Amniotic epithelial cell (primary cell): ENCODE results near the gene NUDT22.
A peak's percentile ranks its signal among the peaks of the same experiment; 100 is the strongest.

Experiments
- DNase-seq: peaks from one replicate; pipeline ENCODE4 v3.0.0-alpha.2; 2010; ENCODE audit warnings: low read depth

NUDT22 gene, protein sequence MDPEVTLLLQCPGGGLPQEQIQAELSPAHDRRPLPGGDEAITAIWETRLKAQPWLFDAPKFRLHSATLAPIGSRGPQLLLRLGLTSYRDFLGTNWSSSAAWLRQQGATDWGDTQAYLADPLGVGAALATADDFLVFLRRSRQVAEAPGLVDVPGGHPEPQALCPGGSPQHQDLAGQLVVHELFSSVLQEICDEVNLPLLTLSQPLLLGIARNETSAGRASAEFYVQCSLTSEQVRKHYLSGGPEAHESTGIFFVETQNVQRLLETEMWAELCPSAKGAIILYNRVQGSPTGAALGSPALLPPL

GRCh38 chr11:64225608-64226506 is at the start of gene NUDT22, which contains the start of gene TRPT1:
Gene NUDT22, plus strand, starts transcription at chr11:64226274. Its CDS starts 379 bp downstream, at chr11:64226653.
Gene TRPT1, minus strand, starts transcription at chr11:64226186. Its CDS starts 326 bp downstream, at chr11:64225860.
- peak; percentile 58 for DNase-seq

DNA sequence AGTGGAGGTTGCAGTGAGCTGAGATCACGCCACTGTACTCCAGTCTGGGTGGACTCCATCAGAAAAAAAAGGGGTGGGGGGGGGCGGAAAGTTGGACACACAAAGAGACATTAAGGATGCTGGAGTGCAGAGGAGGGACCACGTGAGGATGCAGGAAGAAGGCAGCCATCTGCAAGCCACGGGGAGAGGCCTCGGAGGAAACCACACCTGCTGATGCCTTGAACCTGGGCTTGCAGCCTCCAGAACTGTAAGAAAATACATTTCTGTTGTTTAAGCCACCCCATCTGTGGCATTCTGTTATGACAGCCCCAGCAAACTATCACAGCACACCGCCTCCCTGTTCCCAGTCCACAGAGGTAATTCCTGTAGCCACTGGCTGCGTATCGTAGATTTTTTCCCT is 49.3 kb upstream of the NUDT22 start:
- DNase-seq: no peak

GRCh38 chr11:64178203-64178602 is 47.9 kb upstream of the NUDT22 start:
- no peak for DNase-seq

DNA sequence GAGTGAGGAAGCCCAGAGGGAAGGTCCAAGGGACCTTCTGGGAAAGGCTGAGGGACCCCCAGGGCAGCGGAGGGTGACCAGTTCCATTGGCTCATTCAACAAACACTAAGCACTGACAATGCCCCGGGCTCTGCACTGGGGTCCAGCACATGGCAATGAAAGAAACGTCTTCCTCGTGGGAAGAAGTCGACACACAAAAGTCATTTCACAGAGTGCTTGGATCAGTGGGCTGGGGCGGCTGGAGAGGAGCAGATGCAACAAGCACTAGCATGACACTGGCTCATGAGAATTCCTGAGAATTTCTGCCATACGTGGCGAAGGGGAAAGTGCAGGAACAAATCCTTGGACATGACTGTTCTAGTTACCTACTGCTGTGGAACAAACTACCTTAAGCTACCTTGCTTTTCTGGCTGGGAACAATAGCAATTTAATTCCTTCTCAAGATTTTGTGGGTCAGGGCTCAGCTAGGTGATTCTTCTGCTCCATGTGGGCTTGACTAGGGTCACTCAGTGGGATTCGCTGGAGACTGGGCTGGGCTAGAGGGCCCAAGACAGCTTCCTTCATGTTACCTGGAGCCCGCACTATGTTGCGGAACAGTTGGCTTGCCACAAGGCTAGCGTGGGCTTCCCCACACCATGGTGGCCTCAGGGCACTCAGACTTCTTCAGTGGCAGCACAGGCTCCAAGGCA is 47.0 kb upstream of the NUDT22 start:
- DNase-seq: no peak

GRCh38 chr11:64180891-64181290 is 45.2 kb upstream of the NUDT22 start:
- DNase-seq: no peak

GRCh38 chr11:64181506-64182411 is 44.3 kb upstream of the NUDT22 start:
- DNase-seq: peak; percentile 88

DNA sequence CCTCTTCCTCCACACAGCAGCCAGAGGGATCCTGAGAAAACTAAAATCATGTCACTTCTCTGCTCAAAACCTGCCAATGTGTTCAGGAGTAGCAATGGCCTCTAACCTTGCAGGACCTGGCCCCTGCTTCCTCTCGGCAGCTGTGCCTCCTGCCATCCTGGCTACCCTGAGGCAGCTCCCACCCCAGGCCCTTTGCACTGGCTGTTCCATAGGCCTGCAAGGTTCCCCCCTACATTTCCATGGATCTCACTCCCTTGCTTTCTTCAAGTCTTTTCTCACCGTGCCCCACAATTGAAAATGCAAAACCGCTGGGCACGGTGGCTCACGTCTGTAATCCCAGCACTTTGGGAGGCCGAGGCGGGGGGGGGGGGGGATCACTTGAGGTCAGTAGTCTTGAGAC is 42.2 kb upstream of the NUDT22 start:
- no peak for DNase-seq

- DNase-seq: peak; percentile 79
Observed at GRCh38 chr11:64185175-64185692, 40.8 kb upstream of the NUDT22 start.

DNA sequence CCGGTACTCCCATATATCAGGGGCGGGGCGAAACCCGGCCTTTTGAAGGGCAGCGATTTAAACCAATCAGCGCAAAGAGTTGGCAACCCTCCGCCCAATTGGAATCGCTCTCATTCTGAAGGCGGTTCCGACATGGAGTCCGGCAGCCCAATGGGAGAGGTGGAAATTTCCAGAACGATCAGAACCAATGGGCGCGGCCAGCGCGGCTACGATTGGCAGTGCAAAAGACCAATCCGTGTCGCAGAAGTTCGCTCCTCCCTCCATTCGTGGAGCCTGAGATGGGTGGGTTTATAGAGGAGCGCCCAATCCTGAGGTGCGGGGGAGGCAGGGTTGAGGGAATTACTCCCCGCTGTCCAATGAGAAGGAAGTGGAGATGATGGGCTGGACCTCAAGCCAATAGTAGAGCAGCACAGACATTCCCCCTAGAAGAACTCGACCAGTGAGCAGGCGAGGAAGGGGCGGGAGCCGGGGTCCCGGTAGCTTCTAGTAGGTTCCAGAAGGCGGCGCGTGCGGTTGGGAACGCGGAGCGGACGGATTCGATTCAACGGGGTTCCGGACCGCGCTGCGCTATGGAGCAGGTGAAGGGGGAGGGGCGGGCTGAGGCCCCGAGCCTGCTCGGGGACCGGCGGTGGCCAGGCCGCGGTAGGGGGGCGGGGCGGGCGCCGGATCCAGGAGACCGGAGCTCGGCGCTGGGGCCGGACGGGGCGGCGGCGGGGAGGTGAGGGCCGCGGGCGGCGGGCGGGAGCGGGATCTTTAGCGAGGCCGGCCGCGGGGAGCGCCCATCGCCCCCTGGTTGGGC is 40.2 kb upstream of the NUDT22 start, which contains the start of gene STIP1:
TSS of gene STIP1 (plus strand) at position 479 of the 799 bp plus-strand sequence. CDS start at position 570, 91 bp downstream.
- DNase-seq: peak; percentile 100

- no peak for DNase-seq
Observed at GRCh38 chr11:64186492-64187165, 39.4 kb upstream of the NUDT22 start.

- no peak for DNase-seq
Observed at GRCh38 chr11:64192434-64192833, 33.6 kb upstream of the NUDT22 start.

DNA sequence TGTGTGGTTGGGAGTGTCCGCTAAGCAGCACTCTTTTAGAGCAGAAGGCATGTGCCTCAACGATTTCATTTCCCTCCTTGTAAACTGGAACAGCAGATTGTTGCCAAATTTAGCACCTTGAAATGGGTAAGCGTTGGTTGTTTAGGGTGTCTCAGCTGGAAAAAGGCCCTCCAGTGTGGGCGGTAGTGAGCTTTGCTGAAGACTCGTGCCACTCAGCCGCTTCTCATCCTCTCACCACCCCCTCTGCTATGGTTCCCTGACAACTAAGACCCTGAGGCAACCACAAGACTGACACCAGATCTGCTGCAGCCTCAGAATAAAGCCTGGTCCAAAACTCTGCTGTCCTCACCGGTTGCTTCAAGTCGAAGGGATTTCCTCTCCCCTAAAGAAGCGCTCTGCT is 29.4 kb upstream of the NUDT22 start:
- DNase-seq: no peak

- DNase-seq: no peak
Observed at GRCh38 chr11:64198511-64198910, 27.6 kb upstream of the NUDT22 start.

- no peak for DNase-seq
Observed at GRCh38 chr11:64201543-64201942, 24.5 kb upstream of the NUDT22 start.

DNA sequence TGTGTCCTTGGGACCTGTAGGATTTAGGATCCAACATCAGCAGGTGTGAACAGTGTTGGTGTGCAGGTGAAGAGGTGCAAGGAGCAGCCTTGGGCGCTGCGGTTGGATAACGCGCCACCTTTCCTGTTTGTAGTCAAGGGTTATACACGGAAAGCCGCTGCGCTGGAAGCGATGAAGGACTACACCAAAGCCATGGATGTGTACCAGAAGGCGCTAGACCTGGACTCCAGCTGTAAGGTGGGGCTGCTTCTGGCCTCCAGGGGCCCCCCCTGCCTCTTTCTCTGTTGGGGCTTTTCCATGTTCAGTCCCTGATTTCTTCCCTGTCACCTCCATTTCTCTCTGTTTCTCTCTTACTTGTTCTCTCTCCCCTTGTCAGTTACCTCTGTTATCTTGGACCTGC is 23.1 kb upstream of the NUDT22 start:
- DNase-seq: no peak

- no peak for DNase-seq
Observed at GRCh38 chr11:64203421-64204079, 22.5 kb upstream of the NUDT22 start.

DNA sequence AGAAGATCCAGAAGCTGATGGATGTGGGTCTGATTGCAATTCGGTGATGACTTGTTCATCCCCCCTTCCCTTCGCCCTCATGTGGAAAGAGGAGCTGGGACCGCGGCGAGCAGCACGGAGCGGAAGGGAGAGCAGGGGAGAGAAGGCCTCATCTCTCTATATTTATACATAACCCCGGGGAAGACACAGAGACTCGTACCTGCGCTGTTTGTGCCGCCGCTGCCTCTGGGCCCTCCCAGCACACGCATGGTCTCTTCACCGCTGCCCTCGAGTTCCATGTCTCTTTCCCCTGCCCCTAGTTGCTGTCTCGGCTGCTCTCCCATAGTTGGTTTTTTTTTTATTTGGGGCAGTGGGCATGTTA is 22.0 kb upstream of the NUDT22 start:
- DNase-seq: no peak

- DNase-seq: peak; percentile 94
Observed at GRCh38 chr11:64204464-64204989, 21.5 kb upstream of the NUDT22 start.
